GM21723 (cell line): ENCODE data around the gene PIP4K2A.

ENCODE experiments used
- ATAC-seq: cut with Tn5 transposase; IDR thresholded peaks from one replicate; pipeline ENCODE4 v1.9.1; 2021; ENCODE audit warnings: mild to moderate bottlenecking, moderate library complexity; ENCODE audit not compliant: unreplicated experiment

Gene PIP4K2A

DNA sequence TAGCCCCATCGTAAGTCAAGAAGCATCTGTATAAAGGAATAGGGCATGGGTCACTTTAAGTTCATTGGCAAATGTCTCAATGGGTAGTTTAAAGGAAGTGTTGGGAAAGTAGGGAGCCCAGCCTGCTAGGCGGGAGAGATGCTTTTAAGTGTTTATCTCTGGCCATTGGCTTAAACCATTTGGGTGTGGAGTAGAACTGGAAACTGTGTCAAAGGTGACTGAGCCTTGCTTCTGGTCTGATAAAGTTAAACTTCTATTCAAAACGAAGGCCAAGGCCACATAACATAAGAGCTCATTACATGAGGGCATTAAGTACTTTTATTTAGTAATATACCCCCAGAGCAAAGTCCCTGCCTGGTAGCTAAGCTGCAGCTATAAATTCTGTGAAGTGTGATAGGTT lies 220.4 kb downstream of the PIP4K2A start:
- ATAC-seq, result no peak

DNA sequence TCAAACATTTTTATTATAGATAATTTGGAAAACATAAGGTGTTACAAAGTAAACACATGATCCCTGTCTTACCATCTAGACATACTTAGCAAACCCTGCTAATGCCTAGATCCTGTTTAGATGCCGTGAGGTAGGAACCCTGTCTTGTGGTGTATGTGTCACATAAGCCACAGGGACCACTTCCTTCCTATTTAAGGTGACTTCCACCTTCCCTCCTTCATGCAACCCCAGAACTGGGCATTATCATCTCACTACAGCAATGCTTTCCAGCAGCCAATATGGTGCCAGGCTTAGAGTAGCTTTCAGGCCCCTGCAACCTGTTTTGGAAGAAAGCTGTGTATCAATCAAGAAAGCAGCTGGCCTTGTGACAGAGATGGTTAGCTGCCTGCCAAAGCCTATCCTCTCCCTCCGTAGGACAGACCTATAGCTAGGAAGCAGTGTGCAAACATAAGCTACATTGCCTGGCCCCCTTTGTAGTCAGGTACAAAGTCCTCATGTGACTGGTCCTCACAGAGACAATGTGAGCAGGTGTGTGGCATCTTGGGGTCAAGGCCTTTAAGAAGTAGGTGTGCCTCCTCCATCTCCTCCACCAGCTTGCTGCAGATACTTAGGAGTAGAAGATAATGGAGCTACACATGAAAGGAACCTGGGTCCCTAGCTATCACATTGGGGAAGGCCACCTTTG lies 222.3 kb downstream of the PIP4K2A start:
- no peak for ATAC-seq

DNA sequence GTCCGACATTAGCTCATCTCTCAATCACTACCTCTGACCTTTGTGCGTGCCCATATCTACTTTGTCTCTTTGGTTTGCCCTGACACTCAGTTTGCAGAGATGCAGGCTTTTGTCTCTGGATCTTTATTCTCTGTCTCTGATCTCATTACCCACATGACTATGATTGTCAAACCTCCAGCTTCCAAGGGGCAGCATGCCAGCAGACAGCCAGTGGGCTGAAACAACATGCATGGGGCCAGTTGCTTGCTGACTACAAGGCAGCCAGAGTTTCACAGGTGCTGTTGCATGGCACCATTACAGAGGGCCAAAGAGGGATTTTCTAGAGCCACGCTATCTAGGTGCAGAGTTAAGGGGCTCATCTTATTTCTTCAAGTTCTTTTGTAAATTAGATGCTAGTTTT lies 222.9 kb downstream of the PIP4K2A start:
- ATAC-seq, result no peak

DNA sequence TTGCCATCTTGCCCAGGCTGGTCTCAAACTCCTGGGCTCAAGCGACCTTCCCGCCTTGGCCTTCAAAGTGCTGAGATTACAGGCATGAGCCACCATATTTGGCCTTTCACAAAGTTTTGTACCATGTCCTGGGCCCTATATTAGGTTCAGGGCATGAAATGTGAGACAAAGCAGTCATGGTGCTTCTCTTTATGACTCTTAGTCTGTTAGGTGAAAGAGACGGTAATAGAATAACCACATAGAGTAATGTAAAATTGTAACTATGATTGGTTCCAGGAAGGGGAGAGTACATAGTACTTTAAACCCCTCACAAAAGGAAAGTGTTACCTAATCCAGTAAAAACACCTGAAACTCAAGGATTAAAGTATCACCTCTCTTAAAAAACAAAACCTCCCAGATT lies 224.4 kb downstream of the PIP4K2A start:
- no peak for ATAC-seq

DNA sequence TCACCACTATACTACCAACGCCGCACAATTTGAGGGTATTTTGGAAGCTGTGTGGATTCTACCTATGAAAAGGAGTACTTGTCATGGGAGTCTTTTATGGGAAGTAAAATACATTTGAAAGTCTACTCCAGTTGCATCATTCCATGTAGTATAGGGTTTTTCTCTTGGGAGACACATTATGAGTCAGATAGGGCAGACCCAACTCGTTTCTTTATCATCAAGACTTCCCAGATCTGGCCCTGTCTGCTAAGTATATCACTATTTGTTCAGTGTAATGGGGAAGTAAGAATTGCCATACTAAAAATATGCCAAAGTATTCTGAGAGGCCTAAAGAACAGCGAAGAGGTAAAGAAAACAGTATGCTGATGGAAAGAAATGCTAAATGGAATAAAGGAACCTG lies 224.9 kb downstream of the PIP4K2A start:
- no peak for ATAC-seq

DNA sequence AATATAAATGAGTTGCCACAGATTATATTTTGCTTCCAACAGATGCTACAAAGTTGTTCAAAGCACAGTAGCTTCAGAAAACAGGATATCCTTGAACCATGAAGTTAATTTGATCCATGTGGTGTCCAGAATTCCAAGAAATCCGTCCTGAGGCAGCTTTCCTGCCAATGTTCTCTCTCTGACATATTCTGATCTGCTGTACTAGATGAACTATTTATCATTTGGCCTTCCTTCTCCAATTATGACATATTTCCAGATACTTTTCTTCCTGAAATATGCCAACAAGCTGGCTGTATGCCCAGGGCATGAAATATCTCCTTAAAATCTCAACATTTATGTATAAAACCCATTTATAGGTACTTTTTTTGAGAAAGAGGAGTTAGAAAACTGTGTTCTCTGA lies 227.9 kb downstream of the PIP4K2A start:
- no peak for ATAC-seq
